Measurements from ENCODE around the gene TAF13.

GRCh38 chr1:109041621-109042468 is 34.0 kb downstream of the TAF13 start, which contains the start of gene WDR47:
- TF ChIP-seq SP1 (IDR thresholded peaks at IDR 0.05) = peak; percentile 79
- no peak for TF ChIP-seq ARNT (IDR thresholded peaks at IDR 0.05)
- TF ChIP-seq HDGF (IDR thresholded peaks at IDR 0.05; ENCODE audit: borderline replicate concordance) = no peak
- TF ChIP-seq ELF4 (IDR thresholded peaks at IDR 0.05) = peak; percentile 80
- no peak for TF ChIP-seq FOXA1 (IDR thresholded peaks at IDR 0.05)
- no peak for TF ChIP-seq SUZ12 (IDR thresholded peaks at IDR 0.05)
- TF ChIP-seq ZNF384 (IDR thresholded peaks at IDR 0.05) = no peak
- TF ChIP-seq BHLHE40 (IDR thresholded peaks at IDR 0.05; ENCODE audit: borderline replicate concordance) = no peak
- TF ChIP-seq NFRKB (IDR thresholded peaks at IDR 0.05) = no peak
- TF ChIP-seq PKNOX1 (IDR thresholded peaks at IDR 0.05) = peak; percentile 91
- TF ChIP-seq L3MBTL2 (conservative IDR thresholded peaks at IDR 0.05) = 0 out of 2 replicates have a peak, but pooled peaks have one; percentile 34
- no peak for TF ChIP-seq FOXM1 (IDR thresholded peaks at IDR 0.05; ENCODE audit: borderline replicate concordance)
- TF ChIP-seq TARDBP (IDR thresholded peaks at IDR 0.05) = no peak

Data from HEK293T (cell line).